Endothelial cell of umbilical vein (primary cell): ENCODE data around the gene P2RY2. TPM values are rescaled to one million over a fixed set of nuclear protein-coding genes. Genes with fewer than 3 reads are reported as not detected.

ENCODE experiments used
- BruUV-seq: library from RNA; stranded (reverse); fragments of 400-500 nt; replicated peaks from 2 replicates; lab custom pipeline; 2021; lab: Mats Ljungman, UMichigan
- CTCF ChIA-PET: fragments of 300-600, 350-600 bp; sonication (Branson Sonifier 250); formaldehyde crosslinking; loops from one replicate; lab custom pipeline; 2021; ENCODE audit warnings: antibody characterized with exemption, inconsistent platforms; lab: Charles Lee
- POLR2A ChIA-PET: fragments of 300-600, 350-600 bp; sonication (Branson Sonifier 250); formaldehyde crosslinking; loops from one replicate; lab custom pipeline; 2021; ENCODE audit warnings: antibody characterized with exemption, inconsistent platforms; lab: Charles Lee
- DNase-seq: peaks from one replicate; pipeline ENCODE4 v3.0.0-alpha.2; 2011; ENCODE audit warnings: low read depth, low spot score
- FAIRE-seq: peaks from 2 replicates; lab custom pipeline; 2011; peaks lifted over from hg19 to GRCh38; lab: Jason Lieb, UNC
- H2AFZ ChIP-seq: 2 replicates; pipeline ENCODE4 v1.6.0; 2012; ENCODE audit warnings: low read depth, low read length, control low read depth, inconsistent platforms
- H3K27ac ChIP-seq: 2 replicates; pipeline ENCODE4 v1.5.1; 2011; ENCODE audit warnings: low read depth, mild to moderate bottlenecking, control low read depth, low read length, moderate library complexity; ENCODE audit not compliant: insufficient read depth
- H3K27me3 ChIP-seq, 2 experiments: 2 replicates each; pipeline versions ENCODE4 v1.6.0 to v1.6.1; 2011; ENCODE audit warnings: low read length in 2 of 2, mixed read lengths in 1 of 2; ENCODE audit not compliant: control insufficient read depth in 2 of 2, insufficient read depth in 2 of 2
- H3K36me3 ChIP-seq, 2 experiments: 2 replicates in 1 of 2; 3 replicates in 1 of 2; pipeline ENCODE4 v1.5.1; 2011; ENCODE audit warnings: low read length in 2 of 2, mild to moderate bottlenecking in 1 of 2, moderate library complexity in 1 of 2; ENCODE audit not compliant: control insufficient read depth in 2 of 2, insufficient read depth in 2 of 2; ENCODE audit errors: extremely low read depth in 1 of 2
- H3K4me1 ChIP-seq: 3 replicates; pipeline ENCODE4 v1.5.1; 2011; ENCODE audit warnings: mild to moderate bottlenecking, low read length; ENCODE audit not compliant: control insufficient read depth, insufficient read depth; ENCODE audit errors: extremely low read depth
- H3K4me2 ChIP-seq: 2 replicates; pipeline ENCODE4 v1.6.1; 2011; ENCODE audit warnings: low read length, control low read depth, mixed read lengths; ENCODE audit not compliant: insufficient read depth
- H3K4me3 ChIP-seq, 3 experiments: fragments of 200-600 bp in 1 of 3; sonication (generic), shearing (Covaris generic) in 1 of 3; replicated peaks in 1 of 3; 2 replicates each; pipeline ENCODE4 v1.5.1; 2011 to 2016; ENCODE audit warnings: control low read depth in 3 of 3, low read length in 3 of 3, mild to moderate bottlenecking in 2 of 3, inconsistent platforms in 1 of 3, low read depth in 1 of 3, moderate library complexity in 1 of 3; ENCODE audit not compliant: insufficient read depth in 1 of 3
- H3K79me2 ChIP-seq: 2 replicates; pipeline ENCODE4 v1.6.0; 2012; ENCODE audit warnings: low read length, inconsistent platforms; ENCODE audit not compliant: control insufficient read depth, insufficient read depth
- H3K9ac ChIP-seq: replicated peaks from 2 replicates; pipeline ENCODE3; 2011; ENCODE audit warnings: low read length, control low read depth; ENCODE audit not compliant: insufficient read depth; ENCODE audit errors: extremely low read depth
- H3K9me1 ChIP-seq: replicated peaks from 3 replicates; pipeline ENCODE4 v1.6.0; 2011; ENCODE audit warnings: mild to moderate bottlenecking, low read length; ENCODE audit not compliant: control insufficient read depth, insufficient read depth; ENCODE audit errors: extremely low read depth
- H3K9me3 ChIP-seq: replicated peaks from 2 replicates; pipeline ENCODE4 v1.5.1; 2012; ENCODE audit warnings: low read length, inconsistent platforms; ENCODE audit not compliant: control insufficient read depth, insufficient read depth
- H4K20me1 ChIP-seq: replicated peaks from 2 replicates; pipeline ENCODE3; 2011; ENCODE audit warnings: mild to moderate bottlenecking, low read length; ENCODE audit not compliant: control insufficient read depth, insufficient read depth; ENCODE audit errors: extremely low read depth
- CTCF ChIP-seq, 2 donors: IDR thresholded peaks; 1 replicate in 1 of 2; 2 replicates in 1 of 2; pipeline ENCODE4 v1.5.1; 2011; ENCODE audit warnings: low read length in 2 of 2, mild to moderate bottlenecking in 2 of 2, moderate library complexity in 2 of 2, control low read depth in 1 of 2, inconsistent platforms in 1 of 2, low read depth in 1 of 2; ENCODE audit not compliant: insufficient read depth in 1 of 2; ENCODE audit errors: extremely low read depth in 1 of 2
- EZH2 ChIP-seq: IDR thresholded peaks from 2 replicates; pipeline ENCODE4 v1.6.1; 2012; ENCODE audit warnings: borderline replicate concordance, low read depth, mild to moderate bottlenecking, moderate library complexity, low read length, inconsistent platforms; ENCODE audit not compliant: severe bottlenecking
- FOS ChIP-seq: IDR thresholded peaks from 2 replicates; pipeline ENCODE4 v1.6.1; 2011; ENCODE audit warnings: mild to moderate bottlenecking, low read length, moderate library complexity, borderline replicate concordance; ENCODE audit not compliant: insufficient read depth
- GATA2 ChIP-seq: IDR thresholded peaks from 2 replicates; pipeline ENCODE4 v1.7.0; 2011; ENCODE audit warnings: low read depth, mild to moderate bottlenecking, moderate library complexity, mixed read lengths, low read length; ENCODE audit not compliant: insufficient read length, insufficient read depth
- JUN ChIP-seq: IDR thresholded peaks from 2 replicates; pipeline ENCODE4 v1.6.1; 2011; ENCODE audit warnings: borderline replicate concordance, low read depth; ENCODE audit not compliant: insufficient read length, insufficient read depth
- MAX ChIP-seq: IDR thresholded peaks from 2 replicates; pipeline ENCODE4 v1.6.1; 2011; ENCODE audit not compliant: insufficient read depth, insufficient read length
- MYC ChIP-seq: IDR thresholded peaks from one replicate; pipeline ENCODE4 v1.6.1; 2011; ENCODE audit warnings: mild to moderate bottlenecking, low read depth, low read length
- POLR2A ChIP-seq: IDR thresholded peaks from 2 replicates; pipeline ENCODE4 v1.6.1; 2012; ENCODE audit warnings: low read depth, mild to moderate bottlenecking, control low read depth, low read length
- POLR2AphosphoS5 ChIP-seq: IDR thresholded peaks from 2 replicates; pipeline ENCODE4 v1.6.1; 2012; ENCODE audit warnings: low read depth, mild to moderate bottlenecking, control low read depth, low read length, moderate library complexity; ENCODE audit not compliant: insufficient read depth
- dilution Hi-C: fragments of 300-500 bp; cut with MboI; formaldehyde crosslinking; loops from one replicate; pipeline ENCODE4 v1.15.0; 2019; ENCODE audit warnings: low sequenced_read_pairs; ENCODE audit not compliant: extremely low pct_ligation_motif_present
- intact Hi-C: fragments of 100-400 bp; cut with micrococcal nuclease; formaldehyde crosslinking; loops from one replicate; pipeline ENCODE4 v1.10.0; 2022
- polyA plus RNA-seq, 4 experiments: library from polyadenylated mRNA; depleted of rRNA in 3 of 4; stranded (reverse) in 3 of 4; unstranded in 1 of 4; fragments of >200 nt; gene quantifications; 2 replicates each; pipeline versions ENCODE4 v1.2.1 to v1.2.3, GENCODE V29; 2011 to 2012; ENCODE audit warnings: missing spikeins in 1 of 4
- total RNA-seq: library from RNA; stranded (reverse); gene quantifications from 2 replicates; pipeline ENCODE4 v1.2.3, GENCODE V29; 2021

Gene P2RY2
- total and polyA plus RNA-seq, 2 donors (not counting 3 experiments of a cell fraction or from before 2014, with no cell fraction given): 4.8 to 5.6 TPM

GRCh38 chr11:73178681-73179080, 39.4 kb upstream of the P2RY2 start:
- H2AFZ ChIP-seq: no peak overlapping the region
- H3K9ac ChIP-seq: no peak overlapping the region
- no peaks in the 10 kb centered on the region for H3K9me1 ChIP-seq
- no peak overlapping the region for H3K4me3 ChIP-seq
- BruUV-seq: no TSS peak
- ChIA-PET POLR2A (interaction anchor here (0.6 kb wide), 1 partner anchor 346 kb away, joined by 3 read pairs; no protein-coding TSS in a partner anchor), CTCF (interaction anchor here (0.8 to 5.4 kb wide), 22 partner anchors 8 to 494 kb away, joined by 3 to 196 read pairs (median 12); partner anchors contain the start of genes FCHSD2 and STARD10)
- H3K9me3 ChIP-seq: no peaks in the 10 kb centered on the region
- intact Hi-C loops: loop anchor here (1.0 kb wide), 4 partner anchors 254 to 494 kb away; no protein-coding TSS in a partner anchor
- no peak for FAIRE-seq
- no peak overlapping the region for H3K27ac ChIP-seq
- no peaks in the 10 kb centered on the region for H3K27me3 ChIP-seq
- no peaks in the 10 kb centered on the region for H3K36me3 ChIP-seq
- no peak for DNase-seq
- peaks cover 27% of the 10 kb centered on the region for H3K4me1 ChIP-seq
- no peaks in the 10 kb centered on the region for H4K20me1 ChIP-seq
- dilution Hi-C loops: no loop called here
- no peaks in the 10 kb centered on the region for H3K79me2 ChIP-seq
- no peak for TF ChIP-seq CTCF (IDR thresholded peaks at IDR 0.05; ENCODE audit: extremely low read depth in 1 of 2, insufficient read depth in 1 of 2, low read depth in 1 of 2, low read length in 2 of 2)
- TF ChIP-seq JUN: no peak
- TF ChIP-seq MAX: no peak
- no peak for TF ChIP-seq EZH2
- TF ChIP-seq FOS: no peak
- no peak for TF ChIP-seq POLR2AphosphoS5
- TF ChIP-seq MYC: no peak
- no peak for TF ChIP-seq GATA2
- no peak for TF ChIP-seq POLR2A
- no peak overlapping the region for H3K4me2 ChIP-seq
